ENCODE measurements around the gene PIAS4.

Gene PIAS4

GRCh38 chr19:3970808-3971598 is 36.5 kb upstream of the PIAS4 start, which contains the start of gene DAPK3:
Gene DAPK3 (minus strand): TSS chr19:3971099. CDS start chr19:3969735, 1,364 bp downstream.
- H3K4me3 Mint-ChIP-seq: peak within 1 kb of the TSS; percentile 88
- H3K4me1 Mint-ChIP-seq (ENCODE audit: low read depth): peaks cover 32% of the 10 kb centered on the region
- no peaks in the 10 kb centered on the region for H3K9me3 Mint-ChIP-seq (ENCODE audit: low read depth)
- H3K36me3 Mint-ChIP-seq: no peaks in the 10 kb centered on the region
- H3K27me3 Mint-ChIP-seq: no peaks in the 10 kb centered on the region
- H3K27ac Mint-ChIP-seq: peak within 1 kb of the TSS; percentile 67

- Mint-ChIP-seq H3K4me3 (no peak overlapping the region), H3K36me3 (no peaks in the 10 kb centered on the region), H3K4me1 (ENCODE audit: low read depth) (peaks cover 23% of the 10 kb centered on the region), H3K27me3 (no peaks in the 10 kb centered on the region), H3K9me3 (ENCODE audit: low read depth) (no peaks in the 10 kb centered on the region), H3K27ac (peak overlapping the region; percentile 28)
Measured at GRCh38 chr19:3975144-3975543, 32.4 kb upstream of the PIAS4 start.

- Mint-ChIP-seq H3K36me3 (no peaks in the 10 kb centered on the region), H3K4me3 (no peak overlapping the region), H3K27ac (no peak overlapping the region), H3K27me3 (no peaks in the 10 kb centered on the region), H3K9me3 (ENCODE audit: low read depth) (no peaks in the 10 kb centered on the region), H3K4me1 (ENCODE audit: low read depth) (peaks cover 20% of the 10 kb centered on the region)
Measured at GRCh38 chr19:3975637-3976087, 31.9 kb upstream of the PIAS4 start.

- Mint-ChIP-seq H3K4me3 (no peak overlapping the region), H3K4me1 (ENCODE audit: low read depth) (peaks cover 20% of the 10 kb centered on the region), H3K27me3 (no peaks in the 10 kb centered on the region), H3K36me3 (no peaks in the 10 kb centered on the region), H3K9me3 (ENCODE audit: low read depth) (no peaks in the 10 kb centered on the region), H3K27ac (peak overlapping the region; percentile 66)
Measured at GRCh38 chr19:3976495-3977241, 30.9 kb upstream of the PIAS4 start.

DNA sequence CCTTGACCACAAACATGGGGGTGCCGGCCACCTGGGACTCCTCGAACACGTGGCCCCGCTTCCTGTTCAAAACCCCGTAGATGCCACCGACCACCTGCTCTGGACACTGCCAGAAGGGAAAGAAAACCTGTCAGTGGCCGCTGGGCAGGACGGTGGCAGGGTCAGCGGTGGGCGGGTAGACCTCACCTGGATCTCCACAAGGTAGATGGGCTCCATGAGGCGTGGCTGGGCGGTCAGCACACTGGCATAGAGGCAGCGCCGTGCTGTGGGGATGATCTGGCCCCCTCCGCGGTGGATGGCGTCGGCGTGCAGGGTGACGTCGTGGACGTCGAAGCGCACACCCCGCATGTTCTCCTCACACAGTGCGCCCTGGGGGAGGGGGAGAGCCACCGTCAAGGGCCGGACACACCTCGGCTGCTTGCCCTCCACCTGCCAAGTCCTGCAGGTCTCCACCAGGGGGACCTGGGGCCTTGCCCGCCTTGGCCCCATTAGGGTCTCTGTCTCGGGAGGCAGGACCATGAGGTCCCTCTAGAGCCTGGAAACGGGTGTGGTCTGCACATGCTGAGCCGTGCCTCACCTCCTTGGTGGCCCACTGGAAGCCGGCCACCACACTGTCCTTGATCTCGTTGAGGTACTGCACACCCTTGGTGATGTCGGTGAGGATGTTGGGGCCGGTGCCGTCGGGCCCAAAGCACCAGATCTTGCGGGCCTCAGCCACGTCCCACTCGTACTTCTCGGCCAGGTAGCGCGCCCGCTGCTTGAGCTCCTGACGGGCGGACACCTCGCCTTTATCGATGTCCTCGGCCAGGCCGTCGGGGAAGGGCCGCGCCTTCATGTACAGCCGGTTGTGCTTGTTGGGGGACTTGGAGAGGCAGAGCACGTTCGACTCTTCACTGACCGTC is 30.0 kb upstream of the PIAS4 start:
- H3K9me3 Mint-ChIP-seq (ENCODE audit: low read depth): no peaks in the 10 kb centered on the region
- no peak overlapping the region for H3K4me3 Mint-ChIP-seq
- peaks cover 24% of the 10 kb centered on the region for H3K4me1 Mint-ChIP-seq (ENCODE audit: low read depth)
- peak overlapping the region; percentile 66 for H3K27ac Mint-ChIP-seq
- no peaks in the 10 kb centered on the region for H3K27me3 Mint-ChIP-seq
- no peaks in the 10 kb centered on the region for H3K36me3 Mint-ChIP-seq

GRCh38 chr19:3978145-3978544 is 29.4 kb upstream of the PIAS4 start:
- H3K27ac Mint-ChIP-seq: peak overlapping the region; percentile 41

GRCh38 chr19:3979289-3979673 is 28.3 kb upstream of the PIAS4 start:
- Mint-ChIP-seq H3K36me3 (peaks cover 11% of the 10 kb centered on the region), H3K27me3 (no peaks in the 10 kb centered on the region), H3K4me3 (peak overlapping the region; percentile 53), H3K9me3 (ENCODE audit: low read depth) (no peaks in the 10 kb centered on the region), H3K4me1 (ENCODE audit: low read depth) (peaks cover 37% of the 10 kb centered on the region), H3K27ac (peak overlapping the region; percentile 72)

More at GRCh38 chr19:3978145-3978544, 29.4 kb upstream of the PIAS4 start:
- no peaks in the 10 kb centered on the region for H3K9me3 Mint-ChIP-seq (ENCODE audit: low read depth)
- peaks cover 1% of the 10 kb centered on the region for H3K36me3 Mint-ChIP-seq
- peaks cover 29% of the 10 kb centered on the region for H3K4me1 Mint-ChIP-seq (ENCODE audit: low read depth)
- no peaks in the 10 kb centered on the region for H3K27me3 Mint-ChIP-seq
- peak overlapping the region; percentile 3 for H3K4me3 Mint-ChIP-seq

DNA sequence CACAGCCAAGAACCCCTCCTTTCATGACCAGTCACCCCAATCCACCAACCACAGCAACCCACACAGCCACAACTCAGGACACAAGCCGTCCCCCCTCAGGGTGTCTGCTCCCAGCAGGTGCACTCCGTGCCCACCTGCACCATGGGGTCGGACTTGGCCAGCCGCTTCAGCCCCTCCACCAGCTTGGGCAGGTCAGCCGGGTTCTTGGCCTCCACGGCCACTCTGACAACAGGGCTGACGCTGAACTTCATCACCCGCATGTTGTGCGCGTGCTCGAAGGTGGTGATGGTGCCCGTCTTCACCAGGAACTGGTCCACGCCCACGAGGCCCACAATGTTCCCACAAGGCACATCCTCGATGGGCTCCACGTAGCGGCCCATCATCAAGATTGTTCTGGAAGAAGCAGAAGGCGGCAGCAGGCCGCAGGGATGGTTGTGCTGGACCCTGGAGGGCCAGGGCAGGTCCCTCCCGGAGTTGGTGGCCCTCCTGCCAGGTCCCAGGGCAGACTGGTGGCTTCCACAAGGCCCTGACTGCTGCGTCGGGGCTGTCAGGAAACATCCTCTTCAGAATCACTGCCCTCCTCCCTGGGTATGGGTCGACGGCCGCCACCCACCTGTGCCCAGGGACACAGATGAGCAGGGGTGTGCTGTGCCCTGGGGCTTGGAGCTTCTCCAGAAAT is 27.7 kb upstream of the PIAS4 start:
- no peaks in the 10 kb centered on the region for H3K27me3 Mint-ChIP-seq
- peak overlapping the region; percentile 53 for H3K4me3 Mint-ChIP-seq
- peaks cover 37% of the 10 kb centered on the region for H3K4me1 Mint-ChIP-seq (ENCODE audit: low read depth)
- no peaks in the 10 kb centered on the region for H3K9me3 Mint-ChIP-seq (ENCODE audit: low read depth)
- peak overlapping the region; percentile 72 for H3K27ac Mint-ChIP-seq
- H3K36me3 Mint-ChIP-seq: peaks cover 16% of the 10 kb centered on the region

DNA sequence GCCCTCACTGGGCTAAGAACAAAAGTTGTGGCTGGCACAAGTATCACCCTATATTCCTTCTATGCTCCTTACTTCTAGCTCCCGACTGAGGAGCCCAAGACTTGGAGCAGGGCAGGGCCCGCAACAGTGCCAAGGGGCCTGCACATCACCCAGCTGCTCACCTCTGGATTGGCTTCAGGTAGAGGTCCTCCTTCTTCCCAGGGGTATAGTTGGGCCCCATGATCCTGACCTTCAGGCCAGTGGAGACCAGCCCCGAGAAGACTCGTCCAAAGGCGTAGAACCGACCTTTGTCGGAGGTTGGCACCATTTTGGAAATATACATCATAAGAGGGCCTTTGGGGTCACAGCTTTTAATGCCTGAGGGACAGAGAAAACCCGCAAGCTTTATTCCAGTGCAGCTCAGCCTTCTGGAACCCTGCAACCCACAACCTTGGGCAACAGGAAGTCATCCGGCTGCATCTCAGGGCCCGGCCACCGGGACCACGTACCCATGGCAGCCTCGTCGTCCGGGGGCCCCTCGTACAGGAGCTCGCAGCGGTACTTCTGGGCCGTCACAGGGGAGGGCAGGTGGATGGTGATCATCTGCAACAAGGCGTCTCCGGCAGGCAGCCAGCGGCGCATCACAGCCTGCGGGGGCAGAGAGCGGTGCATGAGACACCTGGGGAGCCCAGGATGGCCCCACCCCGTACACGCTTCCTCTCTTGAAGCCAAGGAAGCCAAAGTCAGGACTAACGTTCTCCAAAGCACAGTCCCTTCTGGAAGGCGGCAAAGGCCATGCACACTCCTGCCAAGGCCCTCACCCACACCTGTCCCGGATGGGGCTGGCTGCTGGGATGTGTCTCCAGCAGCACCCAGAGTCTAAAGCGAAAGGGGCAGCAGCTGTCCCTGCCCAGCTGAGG is 26.9 kb upstream of the PIAS4 start:
- Mint-ChIP-seq H3K27me3 (no peaks in the 10 kb centered on the region), H3K4me3 (peak overlapping the region; percentile 99), H3K36me3 (peaks cover 17% of the 10 kb centered on the region), H3K27ac (no peak overlapping the region), H3K4me1 (ENCODE audit: low read depth) (peaks cover 39% of the 10 kb centered on the region), H3K9me3 (ENCODE audit: low read depth) (no peaks in the 10 kb centered on the region)

- Mint-ChIP-seq H3K4me3 (peak overlapping the region; percentile 99), H3K9me3 (ENCODE audit: low read depth) (no peaks in the 10 kb centered on the region), H3K36me3 (peaks cover 17% of the 10 kb centered on the region), H3K4me1 (ENCODE audit: low read depth) (peaks cover 43% of the 10 kb centered on the region), H3K27ac (peak overlapping the region; percentile 34), H3K27me3 (no peaks in the 10 kb centered on the region)
Measured at GRCh38 chr19:3981373-3981735, 26.2 kb upstream of the PIAS4 start.

- peaks cover 49% of the 10 kb centered on the region for H3K4me1 Mint-ChIP-seq (ENCODE audit: low read depth)
- H3K9me3 Mint-ChIP-seq (ENCODE audit: low read depth): no peaks in the 10 kb centered on the region
- H3K4me3 Mint-ChIP-seq: peak overlapping the region; percentile 99
- H3K27ac Mint-ChIP-seq: peak overlapping the region; percentile 99
- H3K36me3 Mint-ChIP-seq: peaks cover 17% of the 10 kb centered on the region
- H3K27me3 Mint-ChIP-seq: no peaks in the 10 kb centered on the region
Measured at GRCh38 chr19:3981736-3982681, 25.5 kb upstream of the PIAS4 start.

DNA sequence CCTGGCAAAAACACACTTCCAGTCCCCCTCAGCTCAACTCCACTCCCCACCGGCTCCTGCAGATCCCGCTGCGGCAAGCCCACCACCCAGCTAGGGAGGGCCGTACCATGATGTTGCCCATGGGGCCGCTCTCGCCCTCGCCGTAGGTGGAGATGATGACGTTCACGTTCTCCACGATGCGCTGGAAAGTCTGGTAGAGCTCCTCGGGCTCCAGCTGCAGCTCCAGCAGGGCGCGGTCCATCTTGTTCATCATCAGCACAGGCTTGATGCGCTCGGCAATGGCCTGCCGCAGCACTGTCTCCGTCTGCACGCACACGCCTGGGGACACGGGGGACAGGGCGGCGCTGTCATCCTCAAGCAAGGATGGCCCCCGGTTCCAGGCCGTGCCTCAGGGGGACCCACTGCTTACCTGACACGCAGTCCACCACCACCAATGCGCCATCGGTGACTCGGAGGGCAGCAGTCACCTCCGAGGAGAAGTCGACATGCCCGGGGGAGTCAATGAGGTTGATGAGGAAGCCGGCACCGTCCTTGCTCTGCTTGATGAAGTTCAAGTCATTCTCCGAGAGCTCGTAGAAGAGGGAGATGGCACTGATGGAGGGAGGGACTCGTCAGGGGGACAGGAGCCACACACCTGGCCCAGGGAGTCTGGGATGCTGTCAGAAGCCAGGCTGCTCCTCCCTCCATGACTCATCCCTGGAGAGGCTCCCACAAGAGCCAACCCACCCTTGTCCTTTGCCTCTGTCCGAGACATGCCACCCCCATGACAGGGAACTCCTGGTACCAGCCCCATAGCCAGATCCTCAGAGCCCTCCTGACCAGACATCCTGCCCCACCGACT is 24.6 kb upstream of the PIAS4 start:
- H3K27ac Mint-ChIP-seq: peak overlapping the region; percentile 99
- peaks cover 53% of the 10 kb centered on the region for H3K4me1 Mint-ChIP-seq (ENCODE audit: low read depth)
- peak overlapping the region; percentile 99 for H3K4me3 Mint-ChIP-seq
- H3K9me3 Mint-ChIP-seq (ENCODE audit: low read depth): no peaks in the 10 kb centered on the region
- no peaks in the 10 kb centered on the region for H3K27me3 Mint-ChIP-seq
- H3K36me3 Mint-ChIP-seq: peaks cover 17% of the 10 kb centered on the region

Measured in activated naive CD8-positive, alpha-beta T cell (primary cell).